ENCODE data around the gene CHCHD10. TPM values are rescaled to one million over a fixed set of nuclear protein-coding genes. Genes with fewer than 3 reads are reported as not detected.

The CHCHD10 gene
- polyA plus RNA-seq (ENCODE audit: insufficient read length in 10 of 10) = 10 to 100 TPM; 35.5 to 74.9 (median 50.2) TPM
- long read RNA-seq, donor 1, transcript CHCHD10-202 (4 exons, 1,171 nt) = major isoform, 49 of 51 reads
- long read RNA-seq, donor 1, partial matches to known transcripts = 0 of 51 reads
- long read RNA-seq, donor 1, other reads (novel, unspliced or antisense) = 0 of 51 reads
- long read RNA-seq, donor 2, transcript CHCHD10-202 (4 exons, 1,171 nt) = major isoform, 38 of 39 reads
- long read RNA-seq, donor 2, partial matches to known transcripts = 0 of 39 reads
- long read RNA-seq, donor 2, other reads (novel, unspliced or antisense) = 0 of 39 reads
- long read RNA-seq, donor 3 = 0 reads
- long read RNA-seq, donor 4, transcript CHCHD10-202 (4 exons, 1,171 nt) = major isoform, 30 of 36 reads
- long read RNA-seq, donor 4, partial matches to known transcripts = 5 of 36 reads
- long read RNA-seq, donor 4, other reads (novel, unspliced or antisense) = 0 of 36 reads
- long read RNA-seq, donor 5, transcript CHCHD10-202 (4 exons, 1,171 nt) = major isoform, 76 of 87 reads
- long read RNA-seq, donor 5, partial matches to known transcripts = 7 of 87 reads
- long read RNA-seq, donor 5, other reads (novel, unspliced or antisense) = 0 of 87 reads
- long read RNA-seq, donor 6, transcript CHCHD10-202 (4 exons, 1,171 nt) = major isoform, 63 of 86 reads
- long read RNA-seq, donor 6, partial matches to known transcripts = 18 of 86 reads
- long read RNA-seq, donor 6, other reads (novel, unspliced or antisense) = 0 of 86 reads
- long read RNA-seq, donor 7, transcript CHCHD10-202 (4 exons, 1,171 nt) = major isoform, 26 of 27 reads
- long read RNA-seq, donor 7, partial matches to known transcripts = 0 of 27 reads
- long read RNA-seq, donor 7, other reads (novel, unspliced or antisense) = 0 of 27 reads
- long read RNA-seq, donor 8, transcript CHCHD10-202 (4 exons, 1,171 nt) = major isoform, 30 of 33 reads
- long read RNA-seq, donor 8, partial matches to known transcripts = 0 of 33 reads
- long read RNA-seq, donor 8, other reads (novel, unspliced or antisense) = 0 of 33 reads
- long read RNA-seq, donor 9, transcript CHCHD10-202 (4 exons, 1,171 nt) = major isoform, 11 of 11 reads
- long read RNA-seq, donor 9, partial matches to known transcripts = 0 of 11 reads
- long read RNA-seq, donor 9, other reads (novel, unspliced or antisense) = 0 of 11 reads

DNA sequence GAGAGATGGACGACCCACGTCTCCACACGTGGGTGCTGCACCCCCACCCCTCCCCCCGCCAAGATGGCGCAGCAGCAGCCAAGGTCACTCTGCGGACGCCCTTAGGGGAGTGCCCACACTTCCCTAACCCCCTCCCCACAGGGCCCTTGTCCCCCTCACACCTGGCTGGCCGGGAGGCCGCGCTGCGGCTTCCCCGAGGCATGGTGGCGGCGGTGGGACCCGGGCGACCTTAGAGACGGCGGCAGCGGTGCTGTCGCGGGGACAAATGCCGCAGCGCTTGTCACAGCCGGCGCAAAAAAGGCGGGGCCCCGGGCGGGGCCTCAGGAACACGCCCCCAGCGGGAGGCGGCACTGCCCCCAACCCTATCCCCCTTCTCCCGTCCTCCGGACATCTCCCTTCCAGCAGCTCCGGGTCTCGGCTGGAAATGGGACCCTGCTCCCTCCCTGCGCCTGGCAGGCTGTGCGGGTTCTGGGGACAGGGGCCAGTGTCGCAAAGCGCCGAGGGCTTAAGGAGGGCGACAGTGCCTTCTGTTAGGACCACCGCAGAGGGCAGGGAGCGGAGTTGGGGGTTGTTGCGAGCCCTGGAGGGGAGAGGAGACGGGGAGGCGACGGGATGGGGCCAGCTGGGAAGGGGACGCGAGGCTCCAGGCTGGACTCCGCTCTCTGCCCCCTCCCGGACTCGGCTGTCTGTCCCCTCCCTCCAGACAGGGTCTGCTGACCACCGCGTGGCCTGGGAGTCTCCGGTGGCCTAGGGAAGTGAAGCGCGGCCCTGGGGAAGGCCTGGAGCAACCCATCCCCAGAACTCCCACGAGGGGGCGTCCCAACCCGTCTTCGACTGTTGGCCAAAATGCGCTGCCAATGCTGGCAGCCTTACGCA lies at the start of gene CHCHD10:
CHCHD10 (minus strand) TSS at position 300 of the 876 bp plus-strand sequence; CDS start at position 202, 98 bp downstream.
- DNase-seq = peak in 2 of 3 donors; percentile 82 to 91

- no peak for DNase-seq
These were observed 49.4 kb upstream of the CHCHD10 start for GRCh38 chr22:23817146-23817545.

DNA sequence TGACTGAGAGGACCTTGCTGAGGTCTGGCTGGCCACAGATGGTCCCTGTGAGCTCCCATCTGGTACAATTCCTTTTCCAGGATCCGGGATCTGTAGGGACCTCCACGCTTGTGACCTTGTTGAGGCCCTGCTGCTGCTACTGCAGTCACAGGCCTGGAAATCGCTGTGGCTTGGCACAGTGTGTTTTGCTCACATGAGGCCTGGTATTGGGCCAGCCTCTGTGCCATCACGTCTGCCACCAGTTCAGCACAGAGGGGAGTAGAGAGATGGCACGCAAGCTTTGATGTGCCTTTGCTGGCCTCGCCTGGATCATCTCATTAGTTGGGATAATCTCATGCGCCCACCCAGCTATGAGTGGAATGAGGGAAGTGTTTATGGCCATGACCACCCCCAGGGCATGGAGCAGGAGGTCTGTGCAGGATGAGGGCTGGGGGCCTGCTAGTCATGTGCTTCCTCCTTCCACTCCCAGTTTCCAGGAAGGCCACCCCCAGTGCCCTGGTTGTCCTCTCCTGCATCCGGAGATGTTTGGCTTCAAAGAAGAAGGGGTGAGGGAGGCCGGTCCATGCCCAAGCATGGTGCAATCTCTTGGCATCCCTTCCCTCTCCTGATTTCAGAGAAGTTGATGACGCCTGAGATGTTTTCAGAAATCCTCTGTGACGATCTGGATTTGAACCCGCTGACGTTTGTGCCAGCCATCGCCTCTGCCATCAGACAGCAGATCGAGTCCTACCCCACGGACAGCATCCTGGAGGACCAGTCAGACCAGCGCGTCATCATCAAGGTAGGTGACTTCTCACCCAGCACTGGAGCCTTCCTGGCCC lies 48.6 kb upstream of the CHCHD10 start:
- DNase-seq = no peak

- no peak for DNase-seq
These were observed 47.9 kb upstream of the CHCHD10 start for GRCh38 chr22:23815541-23816155.

GRCh38 chr22:23812378-23812777 lies 44.6 kb upstream of the CHCHD10 start:
- DNase-seq = no peak

GRCh38 chr22:23806837-23807236 lies 39.1 kb upstream of the CHCHD10 start:
- DNase-seq = no peak

DNA sequence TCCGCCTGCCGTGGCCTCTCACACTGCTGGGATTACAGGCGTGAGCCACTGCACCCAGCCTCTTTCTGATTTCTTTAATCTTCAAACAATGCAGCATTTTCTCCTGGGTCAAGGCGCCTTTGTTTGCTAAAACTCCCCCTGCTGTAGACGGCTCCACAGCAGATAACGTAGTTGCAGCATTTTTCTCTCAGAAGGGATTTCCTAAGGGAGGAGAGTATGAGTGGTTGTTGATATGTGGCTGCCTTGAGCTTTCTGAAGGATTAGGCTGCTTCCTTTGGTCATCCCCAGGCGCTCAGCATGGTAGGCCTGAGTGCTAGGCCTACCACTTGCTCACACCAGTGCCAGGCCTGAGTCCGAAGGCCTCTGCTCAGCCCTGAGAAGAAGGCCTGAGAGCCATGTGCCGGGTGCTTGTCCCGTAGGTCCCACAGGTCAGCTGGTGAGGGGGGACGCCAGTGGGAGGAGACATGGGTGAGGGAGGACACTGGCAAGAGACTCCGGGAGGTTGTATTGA lies 37.1 kb upstream of the CHCHD10 start:
- no peak for DNase-seq

DNA sequence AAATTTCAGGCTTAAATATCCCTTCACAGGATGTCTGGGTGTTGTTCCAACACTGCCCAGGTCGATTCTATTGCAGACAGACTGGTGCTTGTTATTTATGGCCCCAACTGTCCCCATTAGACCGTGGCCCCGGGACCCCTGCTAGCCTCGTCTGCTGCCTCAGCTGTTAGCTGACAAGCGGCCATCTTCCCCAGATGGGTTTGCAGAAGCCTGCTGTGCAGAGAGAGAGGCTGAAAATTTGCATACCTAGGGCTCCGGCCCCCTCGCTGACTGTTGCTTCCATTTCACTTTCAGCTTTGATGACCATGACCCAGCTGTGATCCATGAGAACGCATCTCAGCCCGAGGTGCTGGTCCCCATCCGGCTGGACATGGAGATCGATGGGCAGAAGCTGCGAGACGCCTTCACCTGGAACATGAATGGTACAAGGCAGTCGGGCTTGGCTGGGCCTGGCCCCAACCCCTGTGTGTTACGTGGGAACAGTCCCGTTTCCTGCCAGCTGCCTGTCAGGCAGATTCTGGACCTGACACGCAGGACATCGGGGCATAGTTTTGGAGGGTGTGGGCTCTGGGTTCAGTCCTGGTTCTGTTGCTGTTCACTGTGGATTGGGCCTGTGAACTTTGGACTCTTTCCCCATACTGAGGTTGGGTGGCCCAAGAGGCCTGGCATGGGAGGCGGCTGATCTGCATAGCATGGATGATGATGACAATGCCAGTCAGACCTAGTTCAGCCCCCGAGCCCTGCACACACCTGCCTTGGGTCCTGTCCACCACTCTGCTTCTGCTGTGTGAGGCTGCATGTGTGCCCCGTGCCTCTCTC lies 35.4 kb upstream of the CHCHD10 start:
- DNase-seq = no peak

GRCh38 chr22:23801886-23802377 lies 34.2 kb upstream of the CHCHD10 start:
- no peak for DNase-seq

GRCh38 chr22:23801238-23801821 lies 33.6 kb upstream of the CHCHD10 start:
- no peak for DNase-seq

- no peak for DNase-seq
These were observed 32.8 kb upstream of the CHCHD10 start for GRCh38 chr22:23800297-23801237.

DNA sequence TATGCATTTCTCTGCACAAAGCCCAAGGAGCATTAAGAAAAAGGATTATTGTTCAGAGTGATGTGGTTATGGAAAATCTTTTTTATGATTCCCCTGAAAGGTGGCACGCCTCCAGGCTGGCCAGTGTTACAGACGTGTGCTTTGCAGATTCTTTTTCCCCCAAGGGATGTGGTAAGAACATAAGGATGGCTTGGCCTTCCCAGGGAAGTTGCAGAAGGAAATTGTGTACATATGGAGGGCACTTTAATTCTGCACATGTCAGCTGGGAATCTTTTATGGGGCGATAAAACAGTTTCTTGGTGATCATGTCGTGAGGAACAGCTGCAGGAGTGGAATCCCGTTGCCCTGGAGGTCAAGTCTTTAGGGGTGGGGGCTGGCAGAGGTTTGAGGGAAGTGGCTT lies 28.7 kb upstream of the CHCHD10 start:
- peak; percentile 37 to 83 (median 56) for DNase-seq

DNA sequence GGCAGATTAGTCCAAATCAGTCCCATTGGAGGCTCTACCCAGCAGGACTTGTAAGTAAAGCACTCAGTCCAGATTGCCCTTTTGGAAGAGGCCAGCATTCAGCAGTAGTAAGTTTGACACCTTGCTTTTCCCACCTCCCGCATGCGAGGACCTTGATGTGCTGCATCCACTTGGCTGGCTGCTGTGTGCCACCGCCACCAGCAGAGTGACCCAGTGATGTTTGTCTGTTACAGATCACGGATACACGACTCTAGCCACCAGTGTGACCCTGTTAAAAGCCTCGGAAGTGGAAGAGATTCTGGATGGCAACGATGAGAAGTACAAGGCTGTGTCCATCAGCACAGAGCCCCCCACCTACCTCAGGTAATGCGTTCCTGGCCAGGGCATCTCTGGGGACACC lies 25.6 kb upstream of the CHCHD10 start:
- no peak for DNase-seq

DNA sequence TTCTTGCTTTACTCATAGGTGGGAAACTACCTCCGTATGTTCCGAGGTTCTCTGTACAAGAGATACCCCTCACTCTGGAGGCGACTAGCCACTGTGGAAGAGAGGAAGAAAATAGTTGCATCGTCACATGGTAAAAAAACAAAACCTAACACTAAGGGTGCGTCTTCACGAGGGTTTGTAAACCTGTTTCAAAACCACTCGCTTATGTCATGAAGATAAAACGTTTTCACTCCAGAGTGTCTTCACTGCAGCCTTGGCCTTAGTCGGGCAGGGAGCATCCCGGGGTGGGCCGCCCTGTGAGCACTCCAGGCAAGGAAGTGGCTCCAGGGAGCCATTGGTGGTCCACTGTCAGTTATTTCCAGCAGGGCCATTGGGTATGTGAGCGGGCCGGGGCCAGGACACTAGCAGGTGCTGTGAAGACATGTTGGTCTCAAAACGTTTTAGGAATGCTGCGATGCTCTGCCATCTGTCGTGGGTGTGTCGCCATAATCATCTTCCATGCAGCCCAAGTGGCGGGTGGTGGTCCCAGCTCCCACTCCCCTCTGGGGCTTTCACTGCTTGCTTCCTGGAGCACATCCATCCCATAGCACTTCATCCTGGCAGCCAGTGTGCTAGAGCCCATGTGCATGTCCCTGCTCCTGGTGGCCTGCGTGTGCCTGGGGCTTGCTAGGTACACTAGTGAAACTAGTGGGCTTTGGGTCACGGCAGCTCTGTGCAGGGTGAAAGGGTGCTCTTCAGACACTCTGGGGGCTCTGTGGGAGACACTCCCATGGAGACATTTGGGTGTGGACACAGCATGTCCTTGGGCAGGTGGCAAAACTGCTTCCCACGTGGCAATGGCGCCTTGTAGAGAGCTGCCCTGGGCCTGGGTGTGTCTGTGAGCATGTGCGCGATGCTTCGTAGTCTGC lies 24.2 kb upstream of the CHCHD10 start:
- DNase-seq = no peak
